IMR-90 (cell line): ENCODE results near the gene HIVEP3. TPM values are rescaled to one million over a fixed set of nuclear protein-coding genes. Genes with fewer than 3 reads are reported as not detected.

Experiments used
- ATAC-seq: fragments of 200-7000 bp; cut with Tn5 transposase; 2 replicates; pipeline ENCODE4 v1.9.1; 2020; ENCODE audit warnings: low read depth, mild to moderate bottlenecking, moderate library complexity
- BruUV-seq: library from RNA; stranded (reverse); fragments of 400-500 nt; replicated peaks from 2 replicates; lab custom pipeline; 2021; lab: Mats Ljungman, UMichigan
- CTCF ChIA-PET: fragments of 300-600 bp; formaldehyde crosslinking; extraction: SDS; loops from one replicate; lab custom pipeline; 2021; ENCODE audit warnings: antibody characterized with exemption; lab: Yijun Ruan, JAX
- POLR2A ChIA-PET: fragments of 300-600 bp; sonication (Branson Sonifier 250); formaldehyde crosslinking; loops from one replicate; lab custom pipeline; 2022; ENCODE audit warnings: antibody characterized with exemption; ENCODE audit not compliant: unreplicated experiment; lab: Charles Lee
- DNase-seq: peaks from one replicate; pipeline ENCODE4 v3.0.0; 2013
- H2AFZ ChIP-seq: replicated peaks from 2 replicates; pipeline ENCODE3; 2013; ENCODE audit warnings: low read length, mild to moderate bottlenecking; ENCODE audit not compliant: poor library complexity
- H2AK5ac ChIP-seq: 2 replicates; pipeline ENCODE4 v1.6.1; 2013; ENCODE audit warnings: low read depth, low read length, inconsistent platforms
- H2AK9ac ChIP-seq: replicated peaks from 2 replicates; pipeline ENCODE3; 2013; ENCODE audit warnings: mild to moderate bottlenecking, low read depth, low read length, moderate library complexity; ENCODE audit not compliant: poor library complexity
- H2BK120ac ChIP-seq: 2 replicates; pipeline ENCODE4 v1.6.1; 2013; ENCODE audit warnings: low read depth, low read length, inconsistent platforms
- H2BK15ac ChIP-seq: 3 replicates; pipeline ENCODE4 v1.6.1; 2013; ENCODE audit warnings: low read depth, low read length, inconsistent platforms
- H2BK20ac ChIP-seq: 2 replicates; pipeline ENCODE4 v1.6.1; 2013; ENCODE audit warnings: low read depth, mild to moderate bottlenecking, inconsistent platforms, low read length, moderate library complexity
- H2BK5ac ChIP-seq: 2 replicates; pipeline ENCODE4 v1.6.1; 2013; ENCODE audit warnings: mild to moderate bottlenecking, low read depth, low read length, inconsistent platforms; ENCODE audit not compliant: poor library complexity, severe bottlenecking
- H3K14ac ChIP-seq: replicated peaks from 2 replicates; pipeline ENCODE4 v1.6.1; 2013; ENCODE audit warnings: low read depth, low read length, inconsistent platforms
- H3K18ac ChIP-seq: 2 replicates; pipeline ENCODE4 v1.6.1; 2013; ENCODE audit warnings: low read depth, low read length, control low read depth
- H3K23ac ChIP-seq: 2 replicates; pipeline ENCODE4 v1.6.1; 2013; ENCODE audit warnings: low read depth, low read length, inconsistent platforms
- H3K27ac ChIP-seq: 2 replicates; pipeline ENCODE4 v1.5.1; 2013; ENCODE audit warnings: mild to moderate bottlenecking, control low read depth, low read length; ENCODE audit not compliant: insufficient read depth
- H3K27me3 ChIP-seq: 2 replicates; pipeline ENCODE4 v1.6.1; 2013; ENCODE audit warnings: low read length; ENCODE audit not compliant: control insufficient read depth, insufficient read depth
- H3K36me3 ChIP-seq: 2 replicates; pipeline ENCODE4 v1.6.1; 2013; ENCODE audit warnings: low read length, mixed read lengths; ENCODE audit not compliant: control insufficient read depth, insufficient read depth
- H3K4ac ChIP-seq: 2 replicates; pipeline ENCODE4 v1.6.1; 2013; ENCODE audit warnings: low read depth, low read length, inconsistent platforms
- H3K4me1 ChIP-seq: 2 replicates; pipeline ENCODE4 v1.6.1; 2013; ENCODE audit warnings: low read length, mixed read lengths; ENCODE audit not compliant: control insufficient read depth, insufficient read depth
- H3K4me2 ChIP-seq: 2 replicates; pipeline ENCODE4 v1.6.1; 2013; ENCODE audit warnings: low read depth, mild to moderate bottlenecking, control low read depth, low read length, moderate library complexity
- H3K4me3 ChIP-seq: 2 replicates; pipeline ENCODE4 v1.5.1; 2013; ENCODE audit warnings: low read depth, mild to moderate bottlenecking, control low read depth, low read length, moderate library complexity; ENCODE audit not compliant: insufficient read depth
- H3K56ac ChIP-seq: 2 replicates; pipeline ENCODE4 v1.6.1; 2013; ENCODE audit warnings: low read length, inconsistent platforms; ENCODE audit not compliant: insufficient read depth; ENCODE audit errors: extremely low read depth
- H3K79me1 ChIP-seq, 2 experiments: 2 replicates each; pipeline ENCODE4 v1.6.1; 2013; ENCODE audit warnings: low read length in 2 of 2, inconsistent platforms in 1 of 2, low read depth in 1 of 2
- H3K9ac ChIP-seq: 2 replicates; pipeline ENCODE4 v1.6.1; 2013; ENCODE audit warnings: low read depth, low read length, control low read depth
- H3K9me1 ChIP-seq: 2 replicates; pipeline ENCODE4 v1.6.1; 2013; ENCODE audit warnings: low read length, inconsistent platforms; ENCODE audit not compliant: insufficient read depth
- H3K9me3 ChIP-seq: 2 replicates; pipeline ENCODE4 v1.6.1; 2013; ENCODE audit warnings: low read length; ENCODE audit not compliant: control insufficient read depth, insufficient read depth
- H4K20me1 ChIP-seq: 2 replicates; pipeline ENCODE4 v1.6.1; 2013; ENCODE audit warnings: low read length, inconsistent platforms; ENCODE audit not compliant: insufficient read depth
- H4K5ac ChIP-seq: 2 replicates; pipeline ENCODE4 v1.6.1; 2013; ENCODE audit warnings: mild to moderate bottlenecking, low read depth, low read length, control low read depth
- H4K8ac ChIP-seq, 2 experiments: 2 replicates each; pipeline ENCODE4 v1.6.1; 2013; ENCODE audit warnings: low read depth in 2 of 2, low read length in 2 of 2, control low read depth in 1 of 2, inconsistent platforms in 1 of 2
- H4K91ac ChIP-seq: 2 replicates; pipeline ENCODE4 v1.6.1; 2013; ENCODE audit warnings: low read depth, low read length, inconsistent platforms; ENCODE audit not compliant: insufficient read depth
- BHLHE40 ChIP-seq: fragments of 150-350 bp; IDR thresholded peaks from 2 replicates; pipeline ENCODE4 v1.6.1; 2016; ENCODE audit warnings: mild to moderate bottlenecking, low read depth, low read length
- CEBPB ChIP-seq: IDR thresholded peaks from 2 replicates; pipeline ENCODE4 v1.6.1; 2012; ENCODE audit warnings: low read depth, low read length, improper control_type of control experiment
- CHD1 ChIP-seq: IDR thresholded peaks from 2 replicates; pipeline ENCODE4 v1.6.1; 2012; ENCODE audit warnings: low read depth, low read length, improper control_type of control experiment
- FOS ChIP-seq: fragments of 150-350 bp; IDR thresholded peaks from 2 replicates; pipeline ENCODE4 v1.6.1; 2016; ENCODE audit warnings: low read depth, low read length
- MAFK ChIP-seq: IDR thresholded peaks from 2 replicates; pipeline ENCODE4 v1.6.1; 2012; ENCODE audit warnings: low read depth, low read length, improper control_type of control experiment
- MAZ ChIP-seq: IDR thresholded peaks from 2 replicates; pipeline ENCODE4 v1.6.1; 2012; ENCODE audit warnings: low read depth, mild to moderate bottlenecking, low read length, improper control_type of control experiment, moderate library complexity, borderline replicate concordance
- NFE2L2 ChIP-seq: fragments of 150-350 bp; IDR thresholded peaks from 2 replicates; pipeline ENCODE4 v1.6.1; 2016; ENCODE audit warnings: low read depth, mild to moderate bottlenecking, low read length
- POLR2A ChIP-seq: IDR thresholded peaks from 2 replicates; pipeline ENCODE4 v1.6.1; 2012; ENCODE audit warnings: mild to moderate bottlenecking, low read depth, low read length
- RAD21 ChIP-seq: IDR thresholded peaks from 2 replicates; pipeline ENCODE4 v1.6.1; 2012; ENCODE audit warnings: low read length, improper control_type of control experiment
- RCOR1 ChIP-seq: IDR thresholded peaks from 2 replicates; pipeline ENCODE4 v1.6.1; 2012; ENCODE audit warnings: mild to moderate bottlenecking, low read length, improper control_type of control experiment; ENCODE audit not compliant: insufficient replicate concordance
- RFX5 ChIP-seq: IDR thresholded peaks from 2 replicates; pipeline ENCODE4 v1.8.0; 2012; ENCODE audit warnings: low read depth, mild to moderate bottlenecking, low read length, moderate library complexity
- SMC3 ChIP-seq: fragments of 150-350 bp; IDR thresholded peaks from 2 replicates; pipeline ENCODE4 v1.6.1; 2016; ENCODE audit warnings: low read depth, mild to moderate bottlenecking, antibody characterized with exemption, low read length, moderate library complexity
- WGBS, 2 experiments: methylation state at CpG; one replicate each; pipeline versions ENCODE4 v1.1.5 to v1.1.7; 2013; ENCODE audit warnings: missing lambda C conversion rate in 2 of 2; ENCODE audit not compliant: insufficient read length in 1 of 2; ENCODE audit errors: extremely low coverage in 2 of 2; 5-methylcytosine and 5-hydroxymethylcytosine counted together
- dilution Hi-C: fragments of 300-500 bp; cut with HindIII; formaldehyde crosslinking; loops from one replicate; pipeline ENCODE4 v1.14.3; 2018; ENCODE audit warnings: low sequenced_read_pairs; ENCODE audit not compliant: unreplicated experiment
- in situ Hi-C: fragments of 300-500 bp; cut with MboI; formaldehyde crosslinking; loops from 3 replicates; pipeline ENCODE4 v1.14.3; 2019; ENCODE audit warnings: low sequenced_read_pairs, inconsistent platforms, mixed read lengths
- intact Hi-C: fragments of 100-400 bp; cut with micrococcal nuclease; formaldehyde crosslinking; loops from 2 replicates; pipeline ENCODE4 v1.10.0; 2022
- polyA plus RNA-seq, 3 experiments: library from polyadenylated mRNA; depleted of rRNA; stranded (reverse); fragments of >200 nt; gene quantifications; 2 replicates each; pipeline ENCODE4 v1.2.3, GENCODE V29; 2012; ENCODE audit warnings: low replicate concordance in 1 of 3
- total RNA-seq: library from RNA; depleted of rRNA; stranded (reverse); fragments of >200 nt; gene quantifications from 2 replicates; pipeline ENCODE4 v1.2.3, GENCODE V29; 2012
- TF ChIP-seq, protein P1 (sequence below): fragments of 150-350 bp; IDR thresholded peaks from 2 replicates; pipeline ENCODE4 v1.6.1; 2016; ENCODE audit warnings: low read depth, mild to moderate bottlenecking, low read length, moderate library complexity, borderline replicate concordance
- TF ChIP-seq, protein P2 (sequence below): fragments of 150-350 bp; IDR thresholded peaks from 2 replicates; pipeline ENCODE4 v1.6.1; 2017; ENCODE audit warnings: mild to moderate bottlenecking, antibody characterized with exemption, low read length, low read depth
- TF ChIP-seq, protein P3 (sequence below): conservative IDR thresholded peaks from 2 replicates; pipeline ENCODE4 v1.5.1; 2012; ENCODE audit warnings: mild to moderate bottlenecking, low read depth, low read length, improper control_type of control experiment

HIVEP3 gene
- total and polyA plus RNA-seq, 2 of the 4 experiments (the other 2 are of a cell fraction): 1.4 to 4.0 TPM

DNA sequence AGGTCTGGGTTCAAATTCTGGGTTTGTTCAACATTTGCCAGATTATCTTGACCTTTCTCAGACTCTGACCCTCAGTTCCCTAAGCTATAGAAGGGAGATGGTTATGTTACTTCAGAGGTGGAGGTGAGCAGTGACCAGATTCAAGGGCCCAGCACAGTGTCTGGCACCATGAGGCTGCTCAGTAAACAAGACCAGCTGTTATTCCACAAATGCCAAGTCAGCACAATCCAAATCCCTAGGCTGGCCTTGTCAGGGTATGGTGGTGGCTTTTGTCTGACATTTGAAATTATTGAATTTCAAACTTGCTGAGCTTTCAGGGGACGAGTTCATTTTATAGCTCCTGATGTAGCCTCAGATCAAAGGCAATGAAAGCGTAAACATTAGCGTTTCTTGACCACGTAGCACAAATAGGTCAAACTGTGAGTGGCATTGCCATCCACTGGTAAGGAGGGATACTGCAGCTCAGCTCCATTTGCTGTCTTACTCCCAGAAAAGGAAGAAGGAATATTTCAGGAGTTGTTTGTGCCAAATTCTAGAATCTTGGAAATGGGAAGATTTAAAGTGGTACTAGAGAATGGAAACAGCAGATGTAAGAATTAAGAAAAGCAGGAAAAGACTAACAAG lies 339.9 kb downstream of the HIVEP3 start:
- H3K9me1 ChIP-seq: no peaks in the 10 kb centered on the region
- DNase-seq: peak; percentile 30
- H3K9ac ChIP-seq: no peak overlapping the region
- BruUV-seq: no TSS peak
- no peak overlapping the region for H3K4me2 ChIP-seq
- no peak overlapping the region for H3K18ac ChIP-seq
- no peak overlapping the region for H3K4me3 ChIP-seq
- no peak overlapping the region for H3K14ac ChIP-seq
- H2BK20ac ChIP-seq: no peak overlapping the region
- dilution Hi-C loops (no loop called here), in situ Hi-C loops (loop anchor here (10.0 kb wide), 1 partner anchor 566 kb away; no protein-coding TSS in a partner anchor), intact Hi-C loops (loop anchor here (5.0 kb wide), 1 partner anchor 93 kb away; no protein-coding TSS in a partner anchor)
- H3K27me3 ChIP-seq: no peaks in the 10 kb centered on the region
- no peaks in the 10 kb centered on the region for H3K9me3 ChIP-seq
- H4K5ac ChIP-seq: no peak overlapping the region
- no peak for ATAC-seq
- no peaks in the 10 kb centered on the region; the same call in 1 of the 2 replicates for H3K36me3 ChIP-seq
- ChIA-PET CTCF (interaction anchor here (0.5 to 1.4 kb wide), 3 partner anchors 85 to 202 kb away, joined by 4 read pairs; no protein-coding TSS in a partner anchor), POLR2A (no interaction called here)
- no peak overlapping the region for H3K4ac ChIP-seq
- no peaks in the 10 kb centered on the region for H4K20me1 ChIP-seq
- H3K79me1 ChIP-seq: no peaks in the 10 kb centered on the region
- no peak overlapping the region for H3K23ac ChIP-seq
- H2BK15ac ChIP-seq: no peak overlapping the region
- H4K8ac ChIP-seq: no peak overlapping the region
- H2BK5ac ChIP-seq: no peak overlapping the region
- no peak overlapping the region for H2BK120ac ChIP-seq
- H2AK9ac ChIP-seq: no peak overlapping the region
- no peak overlapping the region for H3K56ac ChIP-seq
- no peaks in the 10 kb centered on the region for H3K4me1 ChIP-seq
- WGBS, 2 experiments: 25% methylated on average over 1 of the region's 4 CpGs; no CpG with 5 or more reads in 1 of the 2 experiments
- no peak overlapping the region for H3K27ac ChIP-seq
- H2AK5ac ChIP-seq: no peak overlapping the region
- no peak overlapping the region for H4K91ac ChIP-seq
- no peak overlapping the region for H2AFZ ChIP-seq
- TF ChIP-seq, protein P1, sequence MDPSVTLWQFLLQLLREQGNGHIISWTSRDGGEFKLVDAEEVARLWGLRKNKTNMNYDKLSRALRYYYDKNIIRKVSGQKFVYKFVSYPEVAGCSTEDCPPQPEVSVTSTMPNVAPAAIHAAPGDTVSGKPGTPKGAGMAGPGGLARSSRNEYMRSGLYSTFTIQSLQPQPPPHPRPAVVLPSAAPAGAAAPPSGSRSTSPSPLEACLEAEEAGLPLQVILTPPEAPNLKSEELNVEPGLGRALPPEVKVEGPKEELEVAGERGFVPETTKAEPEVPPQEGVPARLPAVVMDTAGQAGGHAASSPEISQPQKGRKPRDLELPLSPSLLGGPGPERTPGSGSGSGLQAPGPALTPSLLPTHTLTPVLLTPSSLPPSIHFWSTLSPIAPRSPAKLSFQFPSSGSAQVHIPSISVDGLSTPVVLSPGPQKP: no peak
- TF ChIP-seq FOS (no peak), RFX5 (no peak), CHD1 (no peak), POLR2A (no peak), BHLHE40 (no peak), NFE2L2 (no peak), MAFK (peak; percentile 98), SMC3 (peak; percentile 37; the same call in 1 of the 2 replicates), CEBPB (no peak), RCOR1 (no peak), MAZ (no peak), RAD21 (peak; percentile 36)
- TF ChIP-seq, protein P2, sequence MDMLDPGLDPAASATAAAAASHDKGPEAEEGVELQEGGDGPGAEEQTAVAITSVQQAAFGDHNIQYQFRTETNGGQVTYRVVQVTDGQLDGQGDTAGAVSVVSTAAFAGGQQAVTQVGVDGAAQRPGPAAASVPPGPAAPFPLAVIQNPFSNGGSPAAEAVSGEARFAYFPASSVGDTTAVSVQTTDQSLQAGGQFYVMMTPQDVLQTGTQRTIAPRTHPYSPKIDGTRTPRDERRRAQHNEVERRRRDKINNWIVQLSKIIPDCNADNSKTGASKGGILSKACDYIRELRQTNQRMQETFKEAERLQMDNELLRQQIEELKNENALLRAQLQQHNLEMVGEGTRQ: no peak
- TF ChIP-seq, protein P3, sequence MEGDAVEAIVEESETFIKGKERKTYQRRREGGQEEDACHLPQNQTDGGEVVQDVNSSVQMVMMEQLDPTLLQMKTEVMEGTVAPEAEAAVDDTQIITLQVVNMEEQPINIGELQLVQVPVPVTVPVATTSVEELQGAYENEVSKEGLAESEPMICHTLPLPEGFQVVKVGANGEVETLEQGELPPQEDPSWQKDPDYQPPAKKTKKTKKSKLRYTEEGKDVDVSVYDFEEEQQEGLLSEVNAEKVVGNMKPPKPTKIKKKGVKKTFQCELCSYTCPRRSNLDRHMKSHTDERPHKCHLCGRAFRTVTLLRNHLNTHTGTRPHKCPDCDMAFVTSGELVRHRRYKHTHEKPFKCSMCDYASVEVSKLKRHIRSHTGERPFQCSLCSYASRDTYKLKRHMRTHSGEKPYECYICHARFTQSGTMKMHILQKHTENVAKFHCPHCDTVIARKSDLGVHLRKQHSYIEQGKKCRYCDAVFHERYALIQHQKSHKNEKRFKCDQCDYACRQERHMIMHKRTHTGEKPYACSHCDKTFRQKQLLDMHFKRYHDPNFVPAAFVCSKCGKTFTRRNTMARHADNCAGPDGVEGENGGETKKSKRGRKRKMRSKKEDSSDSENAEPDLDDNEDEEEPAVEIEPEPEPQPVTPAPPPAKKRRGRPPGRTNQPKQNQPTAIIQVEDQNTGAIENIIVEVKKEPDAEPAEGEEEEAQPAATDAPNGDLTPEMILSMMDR: peak; percentile 38
